GM12878 (cell line): ENCODE measurements around the gene LDB3. TPM values are rescaled to one million over a fixed set of nuclear protein-coding genes. Genes with fewer than 3 reads are reported as not detected.

Experiments
- ATAC-seq: fragments of 200-7000 bp; cut with Tn5 transposase; 3 replicates; pipeline ENCODE4 v1.9.1; 2020; ENCODE audit warnings: mild to moderate bottlenecking, moderate library complexity
- BruUV-seq: library from RNA; stranded (reverse); fragments of 400-500 nt; replicated peaks from 2 replicates; lab custom pipeline; 2021; lab: Mats Ljungman, UMichigan
- CTCF ChIA-PET: fragments of 300-600 bp; sonication (Branson Sonifier 250); formaldehyde crosslinking; extraction: SDS; loops from one replicate; lab custom pipeline; 2021; ENCODE audit warnings: inconsistent platforms; lab: Yijun Ruan, JAX
- POLR2A ChIA-PET: fragments of 350-600 bp; formaldehyde crosslinking; extraction: SDS; loops from one replicate; lab custom pipeline; 2021; ENCODE audit warnings: inconsistent platforms; lab: Charles Lee
- RAD21 ChIA-PET: fragments of 300-600 bp; sonication (Branson Sonifier 250); formaldehyde crosslinking; loops from one replicate; lab custom pipeline; 2023; ENCODE audit warnings: antibody characterized with exemption; ENCODE audit not compliant: unreplicated experiment; lab: Charles Lee
- SMC1A ChIA-PET: fragments of 300-600 bp; sonication (Branson Sonifier 250); formaldehyde crosslinking; loops from one replicate; lab custom pipeline; 2023; ENCODE audit not compliant: unreplicated experiment, uncharacterized antibody; lab: Charles Lee
- DNase-seq: peaks from one replicate; pipeline ENCODE4 v3.0.0-alpha.2; 2011; ENCODE audit warnings: low read depth, low spot score
- FAIRE-seq: peaks from 3 replicates; lab custom pipeline; 2011; peaks lifted over from hg19 to GRCh38; lab: Jason Lieb, UNC
- H2AFZ ChIP-seq: 2 replicates; pipeline ENCODE4 v1.6.0; 2011; ENCODE audit warnings: low read depth, low read length, control low read depth; ENCODE audit not compliant: control insufficient read depth
- H3K27ac ChIP-seq: 2 replicates; pipeline ENCODE4 v1.5.1; 2011; ENCODE audit warnings: control low read depth; ENCODE audit not compliant: control insufficient read depth, insufficient read depth
- H3K27me3 ChIP-seq, 2 experiments: replicated peaks in 1 of 2; 2 replicates each; pipeline versions ENCODE4 v1.6.0 to v1.6.1; 2011; ENCODE audit warnings: low read length in 1 of 2; ENCODE audit not compliant: control insufficient read depth in 2 of 2, insufficient read depth in 2 of 2
- H3K36me3 ChIP-seq, 2 experiments: 2 replicates each; pipeline ENCODE4 v1.5.1; 2011; ENCODE audit warnings: low read length in 1 of 2; ENCODE audit not compliant: control insufficient read depth in 2 of 2, insufficient read depth in 2 of 2
- H3K4me1 ChIP-seq: 2 replicates; pipeline ENCODE4 v1.6.1; 2011; ENCODE audit warnings: mild to moderate bottlenecking, low read length, moderate library complexity, mixed read lengths; ENCODE audit not compliant: control insufficient read depth, insufficient read depth
- H3K4me2 ChIP-seq: 2 replicates; pipeline ENCODE4 v1.6.0; 2011; ENCODE audit warnings: control low read depth; ENCODE audit not compliant: control insufficient read depth, insufficient read depth
- H3K4me3 ChIP-seq: fragments of 200-600 bp; sonication (generic); 2 replicates; pipeline ENCODE4 v1.5.1; 2016
- H3K79me2 ChIP-seq: 2 replicates; pipeline ENCODE4 v1.6.0; 2011; ENCODE audit warnings: low read length; ENCODE audit not compliant: control insufficient read depth, insufficient read depth
- H3K9ac ChIP-seq: 2 replicates; pipeline ENCODE4 v1.8.0; 2011; ENCODE audit warnings: low read length, control low read depth, mixed read lengths; ENCODE audit not compliant: control insufficient read depth, insufficient read depth
- H3K9me3 ChIP-seq: replicated peaks from 3 replicates; pipeline ENCODE4 v1.5.1; 2011; ENCODE audit warnings: mild to moderate bottlenecking, low read length; ENCODE audit not compliant: control insufficient read depth, insufficient read depth
- H4K20me1 ChIP-seq: 2 replicates; pipeline ENCODE4 v1.6.0; 2011; ENCODE audit not compliant: control insufficient read depth, insufficient read depth
- GATAD2B ChIP-seq: fragments of 450-650 bp; conservative IDR thresholded peaks from 2 replicates; pipeline ENCODE4 v1.6.1; 2017; ENCODE audit warnings: low read depth, mild to moderate bottlenecking, moderate library complexity
- IKZF2 ChIP-seq, 2 experiments: fragments of 450-650 bp; IDR thresholded peaks; 2 replicates each; pipeline ENCODE4 v1.6.1; 2017; ENCODE audit warnings: mild to moderate bottlenecking in 2 of 2, moderate library complexity in 2 of 2
- SUZ12 ChIP-seq: fragments of 200-600 bp; sonication (generic); IDR thresholded peaks from one replicate; pipeline ENCODE4 v1.6.1; 2018; ENCODE audit warnings: antibody characterized with exemption, mild to moderate bottlenecking; ENCODE audit not compliant: unreplicated experiment
- ZNF384 ChIP-seq: IDR thresholded peaks from 2 replicates; pipeline ENCODE4 v1.6.1; 2012; ENCODE audit warnings: low read depth, mild to moderate bottlenecking, low read length, improper control_type of control experiment, borderline replicate concordance
- WGBS: methylation state at CpG from one replicate; pipeline ENCODE4 v1.1.6; 2016; ENCODE audit warnings: low lambda C conversion rate; ENCODE audit not compliant: insufficient replicate concordance, insufficient coverage; ENCODE audit errors: missing lambda C conversion rate; 5-methylcytosine and 5-hydroxymethylcytosine counted together
- in situ Hi-C: fragments of 300-500 bp; cut with MboI; formaldehyde crosslinking; loops from 9 replicates; pipeline ENCODE4 v1.14.3; 2018; ENCODE audit warnings: mixed read lengths
- intact Hi-C: fragments of 100-400 bp; cut with micrococcal nuclease; formaldehyde crosslinking; loops from one replicate; pipeline ENCODE4 v1.14.2; 2022; ENCODE audit not compliant: unreplicated experiment
- polyA plus RNA-seq, 11 experiments: library from polyadenylated mRNA; depleted of rRNA in 4 of 11; unstranded in 6 of 11; stranded (reverse) in 5 of 11; fragments of >200 nt; fragmentation: Nextera tagmentation in 4 of 11; fragmentation: Illumina TruSeq in 1 of 11; extraction: Ambion mirVana in 4 of 11; extraction: Trizol in 1 of 11; gene quantifications; 1 replicate in 1 of 11; 2 replicates in 10 of 11; pipeline versions ENCODE4 v1.2.1 to v1.2.3, GENCODE V29; 2011 to 2016; ENCODE audit warnings: inconsistent platforms in 2 of 11, missing spikeins in 2 of 11, low read depth in 1 of 11
- total RNA-seq, 4 experiments: library from RNA; depleted of rRNA in 3 of 4; stranded (reverse); fragments of >200 nt in 3 of 4; fragmentation: Illumina TruSeq in 1 of 4; extraction: Trizol in 1 of 4; gene quantifications; 2 replicates each; pipeline versions ENCODE4 v1.2.1 to v1.2.3, GENCODE V29; 2013 to 2021
- TF ChIP-seq, protein P1 (sequence below): IDR thresholded peaks from 2 replicates; pipeline ENCODE4 v1.6.1; 2012; ENCODE audit warnings: low read length, inconsistent platforms

Gene LDB3
- total and polyA plus RNA-seq, 10 of the 15 experiments (the other 5 are each of a cell fraction or from before 2014, with no cell fraction given), result 0.02 to 0.07 (median 0.04) TPM; not detected in 1

GRCh38 chr10:86757113-86757972 lies 89.0 kb downstream of the LDB3 start (continued):
- TF ChIP-seq, protein P1, sequence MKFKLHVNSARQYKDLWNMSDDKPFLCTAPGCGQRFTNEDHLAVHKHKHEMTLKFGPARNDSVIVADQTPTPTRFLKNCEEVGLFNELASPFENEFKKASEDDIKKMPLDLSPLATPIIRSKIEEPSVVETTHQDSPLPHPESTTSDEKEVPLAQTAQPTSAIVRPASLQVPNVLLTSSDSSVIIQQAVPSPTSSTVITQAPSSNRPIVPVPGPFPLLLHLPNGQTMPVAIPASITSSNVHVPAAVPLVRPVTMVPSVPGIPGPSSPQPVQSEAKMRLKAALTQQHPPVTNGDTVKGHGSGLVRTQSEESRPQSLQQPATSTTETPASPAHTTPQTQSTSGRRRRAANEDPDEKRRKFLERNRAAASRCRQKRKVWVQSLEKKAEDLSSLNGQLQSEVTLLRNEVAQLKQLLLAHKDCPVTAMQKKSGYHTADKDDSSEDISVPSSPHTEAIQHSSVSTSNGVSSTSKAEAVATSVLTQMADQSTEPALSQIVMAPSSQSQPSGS, result 0 out of 2 replicates have a peak, but pooled peaks have one; percentile 18
- TF ChIP-seq SUZ12, result no peak

GRCh38 chr10:86758189-86759072 lies 90.1 kb downstream of the LDB3 start:
- 90% methylated on average over 9 of the region's 9 CpGs for WGBS
- Histone ChIP-seq H3K4me2 (peak overlapping the region; percentile 81), H3K79me2 (peaks cover 65% of the 10 kb centered on the region)

More at GRCh38 chr10:86758189-86759072, 90.1 kb downstream of the LDB3 start:
- ChIA-PET RAD21 (interaction anchor here (1.0 to 2.6 kb wide), 8 partner anchors 37 to 135 kb away, joined by 3 to 16 read pairs (median 5); no protein-coding TSS in a partner anchor), CTCF (interaction anchor here (0.9 to 1.9 kb wide), 7 partner anchors 10 to 114 kb away, joined by 3 to 7 read pairs (median 3); no protein-coding TSS in a partner anchor), POLR2A (interaction anchor here (0.6 to 3.3 kb wide), 6 partner anchors 24 to 132 kb away, joined by 3 to 13 read pairs (median 4); no protein-coding TSS in a partner anchor), SMC1A (interaction anchor here (0.9 to 2.6 kb wide), 14 partner anchors 12 to 140 kb away, joined by 3 to 11 read pairs (median 4); no protein-coding TSS in a partner anchor)
- ATAC-seq, result no peak
- in situ Hi-C loops (no loop called here), intact Hi-C loops (no loop called here)
- 0 out of 4 replicates have a peak, but pooled peaks of 1 of the 2 experiments have one; percentile 9 for TF ChIP-seq IKZF2 (IDR thresholded peaks at IDR 0.05)
- no peak for TF ChIP-seq GATAD2B
- TF ChIP-seq ZNF384, result peak; percentile 47
- Histone ChIP-seq H3K36me3 (no peaks in the 10 kb centered on the region), H2AFZ (no peak overlapping the region; the same call in 1 of the 2 replicates), H3K4me3 (peak overlapping the region; percentile 79), H4K20me1 (no peaks in the 10 kb centered on the region), H3K27me3 (no peaks in the 10 kb centered on the region), H3K4me1 (peaks cover 7% of the 10 kb centered on the region), H3K27ac (peak overlapping the region; percentile 68), H3K9ac (peak overlapping the region; percentile 77), H3K9me3 (no peaks in the 10 kb centered on the region; the same call in 2 of the 3 replicates)
- no TSS peak for BruUV-seq
- no peak for DNase-seq
- FAIRE-seq, result peak; percentile 80
